ENCODE results near the gene CDH4.

Gene CDH4

GRCh38 chr20:61560361-61560853 is 308.3 kb downstream of the CDH4 start:
- DNase-seq (ENCODE audit: low spot score): peak; percentile 73

GRCh38 chr20:61561111-61561830 is 309.2 kb downstream of the CDH4 start:
- DNase-seq (ENCODE audit: low spot score): no peak

GRCh38 chr20:61562491-61562890 is 310.4 kb downstream of the CDH4 start:
- no peak for DNase-seq (ENCODE audit: low spot score)

- DNase-seq (ENCODE audit: low spot score): no peak
Measured at GRCh38 chr20:61562897-61563504, 310.9 kb downstream of the CDH4 start.

- DNase-seq (ENCODE audit: low spot score): no peak
Measured at GRCh38 chr20:61564628-61565027, 312.6 kb downstream of the CDH4 start.

- no peak for DNase-seq (ENCODE audit: low spot score)
Measured at GRCh38 chr20:61565791-61566190, 313.7 kb downstream of the CDH4 start.

GRCh38 chr20:61566691-61567090 is 314.6 kb downstream of the CDH4 start:
- DNase-seq (ENCODE audit: low spot score): no peak

GRCh38 chr20:61567204-61567603 is 315.1 kb downstream of the CDH4 start:
- DNase-seq (ENCODE audit: low spot score): peak; percentile 50

- DNase-seq (ENCODE audit: low spot score): no peak
Measured at GRCh38 chr20:61569825-61570224, 317.8 kb downstream of the CDH4 start.

- no peak for DNase-seq (ENCODE audit: low spot score)
Measured at GRCh38 chr20:61570646-61571195, 318.7 kb downstream of the CDH4 start.

GRCh38 chr20:61571221-61571620 is 319.2 kb downstream of the CDH4 start:
- DNase-seq (ENCODE audit: low spot score): no peak

- DNase-seq (ENCODE audit: low spot score): no peak
Measured at GRCh38 chr20:61571916-61572711, 320.1 kb downstream of the CDH4 start.

GRCh38 chr20:61572789-61573188 is 320.7 kb downstream of the CDH4 start:
- no peak for DNase-seq (ENCODE audit: low spot score)

GRCh38 chr20:61573415-61574305 is 321.6 kb downstream of the CDH4 start:
- no peak for DNase-seq (ENCODE audit: low spot score)

- no peak for DNase-seq (ENCODE audit: low spot score)
Measured at GRCh38 chr20:61575151-61575937, 323.3 kb downstream of the CDH4 start.

GRCh38 chr20:61576372-61576771 is 324.3 kb downstream of the CDH4 start:
- DNase-seq (ENCODE audit: low spot score): no peak

GRCh38 chr20:61577065-61577464 is 325.0 kb downstream of the CDH4 start:
- no peak for DNase-seq (ENCODE audit: low spot score)

- DNase-seq (ENCODE audit: low spot score): no peak
Measured at GRCh38 chr20:61579908-61580307, 327.8 kb downstream of the CDH4 start.

- DNase-seq (ENCODE audit: low spot score): no peak
Measured at GRCh38 chr20:61580958-61581824, 329.1 kb downstream of the CDH4 start.

- DNase-seq (ENCODE audit: low spot score): no peak
Measured at GRCh38 chr20:61581825-61582188, 329.7 kb downstream of the CDH4 start.

Measured in iPS-NIHi11 (cell line).